HG03442 (cell line): Measurements from ENCODE around the gene NSF.
"Not testable (repeated sequence)": the region's sequence is repeated elsewhere in the genome, so short reads cannot be mapped to it uniquely, and the experiment has no call there.

Experiments
- ATAC-seq: cut with Tn5 transposase; IDR thresholded peaks from one replicate; pipeline ENCODE4 v1.9.1; 2021; ENCODE audit warnings: mild to moderate bottlenecking, moderate library complexity; ENCODE audit not compliant: unreplicated experiment

Gene NSF

DNA sequence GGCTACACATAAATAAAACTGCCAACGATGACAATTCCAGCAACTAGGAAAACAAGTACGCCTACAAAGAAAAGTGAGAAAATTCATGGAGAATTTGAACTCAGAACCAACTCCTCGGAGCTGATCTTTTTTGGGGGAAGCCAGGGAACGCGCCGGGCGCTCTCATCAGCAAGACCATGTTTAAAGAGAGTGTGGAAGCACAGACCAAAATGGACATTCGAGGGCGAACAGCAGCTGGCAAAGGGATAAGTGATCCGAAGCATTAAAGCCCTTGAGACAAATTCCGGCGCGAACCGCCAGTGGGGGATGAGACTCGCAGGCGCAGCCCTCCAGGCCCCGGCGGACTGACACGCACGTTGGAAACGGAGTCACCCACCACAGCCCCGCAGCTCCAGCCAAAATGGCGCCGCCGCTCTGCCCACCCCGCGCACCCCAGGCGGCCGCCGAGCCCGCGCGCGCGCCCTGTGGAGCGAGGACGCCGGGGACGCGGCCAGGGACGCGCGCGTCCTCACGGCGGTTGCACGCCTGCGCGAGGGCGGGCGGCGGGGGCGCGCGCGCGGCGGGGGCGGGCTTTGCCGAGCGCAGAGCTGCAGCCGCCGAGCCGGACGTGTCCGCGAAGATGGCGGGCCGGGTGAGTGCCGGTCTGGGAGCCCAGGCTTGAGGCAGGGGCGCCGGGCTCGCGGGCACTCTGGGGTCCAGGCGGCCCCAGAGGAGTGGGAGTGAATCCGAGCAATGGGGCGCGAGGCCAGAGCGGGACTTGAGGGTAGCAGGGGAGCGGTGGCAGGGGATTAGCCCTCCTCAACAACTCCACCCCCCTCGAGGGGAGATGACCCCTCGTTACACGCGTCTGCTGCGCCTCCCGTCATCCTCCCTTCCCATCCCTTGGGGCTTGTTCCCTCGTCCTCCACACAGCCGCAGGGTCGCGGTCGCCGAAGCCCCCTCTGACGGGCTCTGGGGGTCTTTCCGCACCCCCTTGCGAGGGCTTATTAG lies at the start of gene NSF:
Gene NSF (plus strand): TSS at position 513 of the 990 bp plus-strand sequence. CDS start 107 bp downstream, at position 620.
- ATAC-seq: peak; percentile 79

DNA sequence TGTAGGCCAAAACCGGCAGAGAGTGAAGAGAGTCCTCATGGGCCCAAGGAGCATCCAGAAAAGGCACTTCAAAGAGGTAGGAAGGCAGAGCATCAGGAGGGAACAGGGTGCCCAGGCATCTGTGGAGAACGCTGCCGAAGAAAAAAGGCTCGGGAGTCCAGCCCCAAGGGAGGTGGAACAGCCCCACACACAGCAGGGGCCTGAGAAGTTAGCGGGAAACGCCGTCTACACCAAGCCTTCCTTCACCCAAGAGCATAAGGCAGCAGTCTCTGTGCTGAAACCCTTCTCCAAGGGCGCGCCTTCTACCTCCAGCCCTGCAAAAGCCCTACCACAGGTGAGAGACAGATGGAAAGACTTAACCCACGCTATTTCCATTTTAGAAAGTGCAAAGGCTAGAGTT lies 41.9 kb upstream of the NSF start:
- ATAC-seq: not testable (repeated sequence)

DNA sequence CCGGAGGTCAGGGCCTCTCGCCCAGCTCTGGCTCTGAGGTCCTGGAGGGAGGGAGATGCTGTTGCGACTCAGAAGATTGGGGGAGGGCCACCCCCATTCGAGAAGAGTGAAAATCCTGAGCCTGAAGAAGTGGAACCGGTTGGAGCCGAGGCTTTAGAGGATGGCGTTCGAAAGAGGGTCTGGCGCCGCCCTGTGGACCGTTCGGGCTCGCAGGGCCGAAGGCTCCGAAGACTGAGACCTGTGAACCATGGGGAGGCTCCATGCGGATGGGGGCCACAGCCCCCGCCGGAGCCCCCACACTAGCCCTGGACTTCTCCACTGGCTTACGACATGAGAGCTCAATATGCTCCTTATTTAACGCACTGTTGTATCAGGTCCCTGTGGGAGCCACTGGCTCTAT lies 31.3 kb upstream of the NSF start:
- ATAC-seq: not testable (repeated sequence)

DNA sequence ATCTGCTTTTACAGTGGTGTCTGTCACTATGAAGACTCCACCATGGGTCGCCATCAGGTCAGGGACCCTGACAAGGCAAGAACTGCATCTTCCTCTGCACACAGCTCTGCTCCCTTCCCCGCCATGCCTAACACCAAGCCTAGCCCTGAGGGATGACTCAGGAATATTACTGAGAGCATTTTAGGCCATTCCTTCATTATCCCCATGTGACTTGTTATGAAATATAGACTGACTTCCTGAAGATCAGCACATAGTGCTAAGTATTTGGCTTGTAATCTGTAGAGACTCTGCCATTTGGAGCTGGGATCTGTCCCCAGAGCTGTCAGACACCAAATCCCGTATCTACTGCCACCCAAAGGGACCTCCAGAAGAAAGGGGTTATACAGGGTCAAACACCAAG lies 30.4 kb upstream of the NSF start:
- not testable (repeated sequence) for ATAC-seq

DNA sequence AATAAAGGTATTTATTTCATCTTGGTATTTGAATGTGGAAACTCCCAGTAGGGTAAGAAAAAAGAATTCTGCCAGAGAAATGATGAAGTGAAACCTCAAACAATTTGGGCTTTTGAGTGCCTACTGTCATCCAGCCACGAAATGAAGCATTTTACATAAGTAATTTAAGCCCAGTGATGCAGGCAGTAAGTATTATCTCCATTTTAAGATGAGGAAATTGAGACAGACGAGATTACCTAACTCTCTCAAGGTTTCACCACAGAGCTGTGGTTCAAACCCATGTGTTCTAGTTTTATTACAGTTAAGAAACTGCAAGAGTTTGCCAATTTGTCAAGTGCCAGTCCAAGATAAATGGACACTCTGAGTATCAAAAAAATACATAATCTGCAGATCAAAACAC lies 24.2 kb upstream of the NSF start:
- ATAC-seq: not testable (repeated sequence)

DNA sequence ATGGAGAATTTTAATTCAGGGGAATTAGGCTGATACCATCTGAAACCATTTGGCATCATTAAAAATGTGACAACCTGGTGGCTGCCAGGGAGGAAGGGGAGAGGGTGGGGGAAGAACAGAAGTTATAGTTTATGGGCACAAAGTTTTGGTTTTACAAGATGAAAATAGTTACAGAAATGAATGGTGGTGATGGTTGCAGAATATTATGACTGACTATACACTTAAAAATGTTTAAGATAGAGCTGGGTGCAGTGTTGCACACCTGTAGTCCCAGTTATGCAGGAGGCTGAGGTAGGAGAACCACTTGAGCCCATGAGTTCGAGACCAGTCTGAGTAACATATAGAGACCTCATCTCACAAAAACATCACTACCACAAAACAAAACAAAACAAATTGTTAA lies 23.5 kb upstream of the NSF start:
- ATAC-seq: not testable (repeated sequence)

DNA sequence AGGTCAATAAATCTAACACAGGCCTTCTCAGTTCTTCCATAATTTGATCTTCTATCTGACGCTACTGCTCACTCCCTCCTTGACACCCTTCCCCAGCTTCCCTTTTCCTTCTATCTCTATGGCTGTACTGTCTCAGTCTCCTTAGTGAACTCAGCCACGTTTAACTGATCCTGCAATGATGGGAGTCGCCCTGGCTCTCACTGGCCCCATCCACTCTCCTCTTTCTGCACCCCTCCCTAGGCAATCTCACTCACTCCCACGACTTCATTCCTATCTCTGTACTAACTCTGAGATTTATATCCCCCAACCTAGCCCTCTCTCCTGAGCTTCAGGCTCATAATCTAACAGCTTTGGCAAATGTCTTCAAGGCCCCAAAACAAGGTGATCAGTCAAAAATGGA lies 18.7 kb upstream of the NSF start:
- not testable (repeated sequence) for ATAC-seq

DNA sequence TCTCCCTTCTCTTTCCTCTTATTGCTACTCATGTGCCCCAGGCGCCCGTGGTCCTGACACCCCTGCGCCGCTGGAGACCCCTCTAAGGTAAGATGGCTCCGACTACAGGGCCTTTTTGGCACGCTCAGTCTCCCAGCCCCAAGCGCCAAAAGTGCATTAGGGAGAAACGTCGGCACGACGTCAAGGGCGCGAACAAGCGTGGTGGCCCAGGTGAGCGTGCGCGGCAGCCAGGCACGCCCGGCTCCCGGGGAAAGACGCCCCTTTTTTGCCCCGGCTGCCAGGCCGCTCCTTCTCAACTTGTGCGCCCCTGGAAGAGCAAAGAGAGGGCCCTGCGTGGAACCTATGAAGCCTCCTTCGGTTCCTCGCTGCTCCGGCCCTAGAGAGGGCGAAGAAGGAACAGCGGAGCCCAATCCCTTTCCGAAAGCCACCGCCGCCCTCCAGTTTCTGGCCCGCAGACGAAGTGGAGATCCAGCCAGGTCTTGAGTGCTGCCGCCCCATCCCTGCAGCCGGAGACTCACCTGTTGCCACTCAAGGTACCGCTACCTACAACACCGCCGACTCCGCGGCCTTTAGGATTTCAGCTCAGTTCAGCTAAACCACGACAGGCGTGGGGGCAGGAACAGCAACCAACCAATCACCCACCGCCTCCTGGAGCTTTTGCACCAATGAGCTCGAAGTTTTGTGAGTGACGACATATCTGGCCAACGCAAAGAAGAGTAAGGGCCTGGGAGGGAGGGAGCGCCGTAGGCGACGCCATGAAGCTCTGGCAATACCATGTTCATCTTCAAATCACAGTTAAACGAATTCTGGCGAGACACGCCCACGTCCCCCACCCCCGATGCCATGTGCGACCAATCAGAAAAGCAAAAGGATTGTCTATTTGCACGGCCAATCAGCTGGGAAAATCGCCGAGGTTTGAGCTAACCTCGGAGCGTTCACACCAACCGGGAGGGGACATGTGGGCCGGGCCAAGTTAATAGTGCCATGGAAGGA lies 11.1 kb upstream of the NSF start, which contains the start of gene ARL17A:
Gene ARL17A (minus strand): TSS at position 609 of the 993 bp plus-strand sequence. CDS start 3,369 bp downstream, outside the sequence.
- ATAC-seq: peak; percentile 87

DNA sequence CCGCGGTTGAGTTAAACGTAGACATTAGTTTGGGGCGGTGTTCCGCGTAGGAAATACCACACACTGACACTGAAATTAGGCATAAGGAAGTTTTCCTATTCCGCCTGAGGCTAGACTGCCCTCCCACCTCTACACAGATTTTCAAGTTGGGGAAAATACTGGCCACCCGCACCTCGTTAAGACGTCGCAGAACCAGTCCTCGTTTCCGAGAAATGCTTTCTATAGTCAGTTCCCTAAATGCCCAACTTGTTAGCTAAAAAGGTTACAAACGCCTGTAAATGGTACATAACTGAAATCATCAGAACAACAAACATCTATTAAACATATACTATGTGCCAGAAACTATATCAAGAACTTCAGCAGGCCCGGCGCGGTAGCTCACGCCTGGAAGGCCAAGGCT lies 10.4 kb upstream of the NSF start:
- not testable (repeated sequence) for ATAC-seq

DNA sequence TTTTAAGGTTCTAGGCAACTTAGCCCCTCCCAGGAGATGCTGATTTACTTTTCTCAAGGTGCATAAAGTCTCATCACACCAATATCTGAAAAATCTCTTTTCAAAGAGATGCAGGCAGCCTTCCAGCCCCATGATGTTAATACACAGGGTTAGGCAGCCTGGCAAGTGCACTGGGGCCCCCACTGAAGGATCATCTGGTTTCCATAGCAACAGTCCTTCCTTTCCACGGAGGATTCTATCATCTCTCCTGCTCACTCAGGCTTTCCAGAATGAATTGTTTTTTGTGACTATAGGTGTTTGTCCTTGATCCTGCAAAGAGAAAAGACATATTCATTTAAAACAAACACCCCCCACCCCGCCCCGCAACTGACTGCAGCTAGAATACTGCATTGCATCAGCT lies 5.0 kb upstream of the NSF start:
- not testable (repeated sequence) for ATAC-seq

DNA sequence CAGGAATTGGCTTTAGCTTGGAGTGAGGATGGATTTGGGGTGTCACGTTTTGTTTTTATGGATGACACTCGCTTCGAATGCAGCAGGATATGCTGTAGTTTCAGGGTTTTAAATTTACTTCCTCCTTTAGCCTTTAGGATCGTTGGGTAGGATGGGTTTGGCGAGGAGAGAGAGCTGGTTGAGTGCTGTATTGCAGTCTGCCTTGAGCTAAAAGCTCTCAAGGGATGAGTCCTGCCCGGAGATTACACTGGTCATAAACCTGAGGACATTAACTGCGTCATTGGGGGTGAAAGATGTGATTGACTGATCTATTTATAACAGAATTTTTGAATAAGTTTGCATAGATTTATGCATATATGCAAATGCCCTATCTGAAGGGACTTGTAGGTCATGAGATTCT lies 863 bp downstream of the NSF start:
- not testable (repeated sequence) for ATAC-seq

DNA sequence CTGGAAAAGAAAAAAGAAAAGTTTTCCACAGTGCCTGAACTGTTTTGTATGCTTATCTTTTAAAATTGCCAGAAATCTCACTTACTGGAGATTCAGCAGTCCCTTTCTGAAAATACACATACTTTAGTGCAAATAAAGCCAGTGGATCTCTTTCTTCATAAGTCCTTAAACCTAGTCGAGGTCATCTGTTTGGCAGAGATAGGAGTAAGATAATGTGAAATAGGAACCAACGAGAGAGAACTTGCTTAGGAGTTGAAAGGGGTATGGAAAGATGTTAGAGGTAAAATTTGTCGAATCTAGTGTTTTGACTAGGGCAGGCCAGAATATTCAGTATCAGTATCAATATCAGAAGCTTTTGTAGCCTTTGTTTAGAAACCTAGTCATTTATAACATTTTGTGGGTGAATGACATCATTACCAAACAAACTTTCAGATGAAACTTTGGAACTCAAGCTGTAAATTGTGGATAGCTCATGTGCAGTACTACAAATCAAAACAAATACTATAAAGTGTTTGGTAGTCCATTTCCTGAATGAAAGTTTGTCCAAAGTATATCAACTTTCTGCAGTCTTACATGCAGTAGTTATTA lies 8.0 kb downstream of the NSF start:
- ATAC-seq: peak; percentile 56

DNA sequence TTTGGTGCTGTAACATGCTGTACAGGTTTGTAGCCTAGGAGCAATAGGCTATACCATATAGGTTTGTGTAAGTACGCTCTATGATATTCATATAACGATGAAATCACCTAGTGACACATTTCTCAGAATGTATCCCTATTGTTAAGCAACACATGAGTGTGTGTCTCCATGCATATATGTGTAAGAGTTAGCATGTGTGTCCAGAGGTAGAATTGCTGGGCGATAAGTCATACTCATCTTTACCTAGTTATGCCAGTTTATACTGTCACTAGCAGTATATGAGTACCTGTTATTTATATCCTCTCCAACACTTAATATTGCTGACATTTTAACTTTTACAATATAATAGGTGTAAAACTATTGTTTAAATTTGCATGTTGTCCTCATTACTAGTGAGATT lies 10.3 kb downstream of the NSF start:
- ATAC-seq: not testable (repeated sequence)

DNA sequence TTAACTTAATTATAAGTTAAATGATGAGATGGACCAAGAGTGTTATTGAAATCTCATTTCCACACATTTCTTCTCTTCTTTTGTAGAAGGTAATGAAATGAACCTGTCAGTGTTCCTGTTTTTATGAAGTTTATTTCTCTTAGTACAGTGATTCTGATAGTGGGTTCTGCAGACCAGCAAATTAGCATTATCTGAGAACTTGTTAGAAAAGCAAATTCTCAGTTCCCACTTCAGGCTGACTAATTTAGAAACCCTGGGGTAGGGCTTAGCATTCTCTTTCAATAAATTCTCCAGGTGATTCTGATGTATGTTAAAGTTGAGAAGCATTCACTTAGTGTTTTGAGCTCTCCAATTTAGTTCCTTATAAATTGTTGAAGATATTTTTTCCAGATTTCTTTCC lies 12.7 kb downstream of the NSF start:
- ATAC-seq: not testable (repeated sequence)

DNA sequence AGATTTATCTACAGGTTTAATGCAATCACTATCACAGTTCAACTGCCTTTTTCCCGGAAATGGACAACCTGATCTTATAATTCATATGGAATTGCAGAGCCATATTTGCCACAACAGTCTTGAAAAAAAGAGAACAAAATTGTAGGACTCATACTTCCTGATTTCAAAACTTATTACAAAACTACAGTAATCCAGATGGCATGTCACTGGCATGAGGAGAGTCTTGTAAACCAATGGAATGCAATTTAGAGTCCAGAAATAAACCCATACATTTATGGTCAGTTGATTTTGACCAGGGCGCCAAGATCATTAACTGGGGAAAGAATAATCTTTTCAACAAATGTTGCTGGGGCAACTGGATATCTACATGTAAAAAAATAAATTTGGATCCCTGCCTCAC lies 20.8 kb downstream of the NSF start:
- not testable (repeated sequence) for ATAC-seq

DNA sequence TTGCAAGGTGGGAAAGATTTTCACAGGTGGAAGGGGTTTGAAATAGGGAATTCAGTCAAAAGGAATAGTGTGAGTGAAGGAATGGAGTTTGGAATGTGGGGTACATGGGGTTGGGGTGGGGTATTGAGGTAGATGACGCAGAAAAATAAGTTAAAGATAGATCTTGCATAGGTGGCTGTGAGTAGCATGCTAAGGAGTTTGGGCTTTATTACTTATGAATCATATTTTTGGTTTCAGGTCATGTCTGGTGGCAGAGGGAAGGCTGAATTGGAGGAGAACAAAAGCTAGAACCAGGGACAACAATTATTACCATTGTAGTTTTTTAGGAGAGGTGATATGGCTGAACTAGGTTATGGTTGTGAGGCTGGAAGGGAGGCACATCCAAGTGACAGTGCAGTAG lies 23.4 kb downstream of the NSF start:
- not testable (repeated sequence) for ATAC-seq

DNA sequence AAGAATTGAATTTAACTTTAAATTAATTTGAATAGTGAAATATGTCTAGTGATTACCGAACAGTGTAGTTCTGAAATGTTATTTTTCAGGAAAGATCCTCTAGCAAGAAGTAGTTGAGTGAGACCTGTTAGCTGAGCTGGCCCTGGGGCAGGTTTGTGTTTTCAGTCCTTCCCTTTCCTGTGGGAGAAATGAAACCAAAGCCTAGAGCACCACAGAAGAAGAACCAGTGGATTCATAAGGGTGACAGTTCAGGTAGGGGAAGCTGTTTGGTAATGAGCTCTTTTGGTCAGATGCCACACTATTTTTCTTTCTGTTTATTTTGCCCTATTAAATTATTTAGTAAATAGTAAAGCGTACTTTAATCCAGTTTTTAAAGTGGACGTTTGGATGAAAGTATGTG lies 26.7 kb downstream of the NSF start:
- ATAC-seq: not testable (repeated sequence)

DNA sequence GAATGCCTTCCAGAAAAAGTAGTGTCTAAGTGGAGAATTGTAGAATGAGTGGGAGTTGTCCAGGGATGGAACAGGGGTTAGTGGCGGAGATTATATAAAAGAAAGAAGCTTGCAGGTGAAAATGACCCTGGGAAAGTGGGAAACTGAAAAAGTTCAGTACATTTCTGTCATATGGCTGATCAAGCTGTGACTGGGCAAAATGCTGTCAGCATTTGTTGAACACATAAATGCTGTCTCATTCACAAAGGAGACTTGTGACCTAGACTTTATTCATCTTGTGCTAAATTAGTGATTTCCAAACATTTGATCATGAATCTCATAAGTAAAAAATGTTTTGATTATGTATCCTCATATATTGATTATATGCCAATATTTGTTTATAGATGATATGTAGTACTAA lies 28.5 kb downstream of the NSF start:
- ATAC-seq: not testable (repeated sequence)

DNA sequence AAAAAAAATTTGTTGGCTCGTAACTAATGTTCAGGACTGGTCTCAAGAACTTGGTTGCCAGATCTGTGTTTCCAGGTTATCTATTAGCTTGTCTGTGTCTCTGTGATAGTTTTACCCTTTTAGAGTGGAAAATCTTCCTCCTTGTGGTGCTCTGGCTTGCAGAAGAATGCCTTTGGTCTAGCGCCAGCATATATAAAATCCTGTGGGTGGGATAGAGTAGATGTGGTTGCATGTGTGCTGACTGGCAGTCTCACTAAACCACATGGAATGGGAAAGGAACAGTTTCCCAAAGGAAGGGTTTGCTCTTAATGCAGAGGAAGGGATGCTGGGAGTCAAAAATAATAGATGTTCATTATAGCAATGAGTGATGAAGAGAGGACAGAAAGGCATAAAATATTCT lies 33.3 kb downstream of the NSF start:
- ATAC-seq: not testable (repeated sequence)

DNA sequence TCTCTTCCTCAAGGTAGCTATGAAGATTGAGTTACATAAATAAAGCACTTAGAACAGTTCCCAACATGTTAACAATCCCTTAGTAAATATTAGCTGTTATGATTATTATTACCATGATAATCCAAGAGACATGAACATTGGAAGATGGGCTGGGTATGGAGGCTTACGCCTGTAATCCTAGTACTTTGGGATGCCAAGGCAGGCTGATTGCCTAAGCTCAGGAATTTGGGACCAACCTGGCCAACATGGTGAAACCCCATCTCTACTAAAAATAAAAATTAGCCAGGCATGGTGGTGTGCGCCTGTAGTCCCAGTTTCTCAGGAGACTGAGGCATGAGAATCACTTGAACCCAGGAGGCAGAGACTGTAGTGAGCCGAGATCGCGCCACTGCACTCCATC lies 34.3 kb downstream of the NSF start:
- ATAC-seq: not testable (repeated sequence)

DNA sequence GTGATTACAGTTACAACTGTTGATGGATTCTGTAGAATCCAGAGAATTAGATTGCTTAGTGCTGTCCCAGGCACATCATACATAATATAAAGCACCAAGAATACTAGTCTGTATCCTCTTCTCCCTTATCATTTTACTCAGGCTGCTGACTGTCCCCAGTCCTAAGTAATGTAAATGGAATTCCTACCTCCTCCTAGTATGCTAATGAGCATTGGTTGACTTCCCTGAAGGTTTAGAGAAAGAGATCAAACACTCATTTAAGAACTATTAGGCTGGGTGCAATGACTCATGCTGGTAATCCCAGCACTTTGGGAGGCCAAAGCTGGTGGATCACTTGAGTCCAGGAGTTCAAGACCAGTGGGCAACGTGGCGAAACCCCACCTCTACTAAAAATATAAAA lies 37.0 kb downstream of the NSF start:
- ATAC-seq: not testable (repeated sequence)
